ENCODE measurements around the gene ADAM17. TPM values are rescaled to one million over a fixed set of nuclear protein-coding genes. Genes with fewer than 3 reads are reported as not detected.

The ADAM17 gene
- total RNA-seq, 2 donors from 2014 or later, result 18.6 to 20.0 TPM

DNA sequence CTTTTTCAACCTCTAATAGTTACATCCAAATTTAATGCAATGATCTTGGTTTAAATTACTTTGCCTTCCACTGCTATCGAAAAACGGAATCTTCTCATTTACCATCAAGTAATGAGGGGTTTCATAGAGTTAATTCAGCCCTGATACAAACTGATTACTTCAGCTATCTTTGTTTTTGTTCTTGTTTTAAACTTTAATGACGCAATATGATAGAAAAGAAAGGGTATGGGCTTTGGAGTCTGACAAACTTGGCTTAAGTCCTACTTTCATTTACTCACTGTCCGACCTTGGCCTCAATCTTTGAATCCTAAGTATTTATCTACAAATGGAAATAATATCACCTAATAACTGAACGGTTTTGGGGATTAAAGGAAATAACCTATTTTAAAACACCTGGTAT, 16.1 kb downstream of the ADAM17 start:
- H3K9ac ChIP-seq (ENCODE audit: low read depth in 2 of 2, low read length in 2 of 2), result no peak overlapping the region
- H3K4me1 ChIP-seq, result no peaks in the 10 kb centered on the region
- H3K4me3 ChIP-seq, result no peak overlapping the region
- no peak for TF ChIP-seq CTCF (IDR thresholded peaks at IDR 0.05)
- intact Hi-C loops (cut with DNase I), result no loop called here
- H3K36me3 ChIP-seq, result no peaks in the 10 kb centered on the region
- no peak overlapping the region for H3K27ac ChIP-seq
- H3K27me3 ChIP-seq, result no peaks in the 10 kb centered on the region
- H3K9me3 ChIP-seq, result no peaks in the 10 kb centered on the region
- no peak for DNase-seq

- no peaks in the 10 kb centered on the region for H3K27me3 ChIP-seq
- no peak overlapping the region for H3K4me3 ChIP-seq
- DNase-seq, result no peak
- H3K27ac ChIP-seq, result no peak overlapping the region
- TF ChIP-seq CTCF (IDR thresholded peaks at IDR 0.05), result no peak
- H3K9me3 ChIP-seq, result no peaks in the 10 kb centered on the region
- intact Hi-C loops (cut with DNase I), result no loop called here
- H3K36me3 ChIP-seq, result no peaks in the 10 kb centered on the region
- no peak overlapping the region for H3K9ac ChIP-seq (ENCODE audit: low read depth in 2 of 2, low read length in 2 of 2)
- no peaks in the 10 kb centered on the region for H3K4me1 ChIP-seq
Measured at GRCh38 chr2:9538000-9538507, 17.6 kb downstream of the ADAM17 start.

- H3K36me3 ChIP-seq, result no peaks in the 10 kb centered on the region
- no peak overlapping the region for H3K4me3 ChIP-seq
- no peak for TF ChIP-seq CTCF (IDR thresholded peaks at IDR 0.05)
- no peaks in the 10 kb centered on the region for H3K27me3 ChIP-seq
- no peak overlapping the region for H3K9ac ChIP-seq (ENCODE audit: low read depth in 2 of 2, low read length in 2 of 2)
- no peak for DNase-seq
- intact Hi-C loops (cut with DNase I), result no loop called here
- no peaks in the 10 kb centered on the region for H3K9me3 ChIP-seq
- H3K4me1 ChIP-seq, result no peaks in the 10 kb centered on the region
- H3K27ac ChIP-seq, result no peak overlapping the region
Measured at GRCh38 chr2:9536504-9536903, 19.1 kb downstream of the ADAM17 start.

GRCh38 chr2:9535177-9535576, 20.5 kb downstream of the ADAM17 start:
- no peaks in the 10 kb centered on the region for H3K9me3 ChIP-seq
- no peak overlapping the region for H3K9ac ChIP-seq (ENCODE audit: low read depth in 2 of 2, low read length in 2 of 2)
- H3K27me3 ChIP-seq, result no peaks in the 10 kb centered on the region
- H3K27ac ChIP-seq, result no peak overlapping the region
- no peaks in the 10 kb centered on the region for H3K4me1 ChIP-seq
- no peaks in the 10 kb centered on the region for H3K36me3 ChIP-seq
- H3K4me3 ChIP-seq, result no peak overlapping the region
- DNase-seq, result no peak
- intact Hi-C loops (cut with DNase I), result no loop called here
- TF ChIP-seq CTCF (IDR thresholded peaks at IDR 0.05), result no peak

DNA sequence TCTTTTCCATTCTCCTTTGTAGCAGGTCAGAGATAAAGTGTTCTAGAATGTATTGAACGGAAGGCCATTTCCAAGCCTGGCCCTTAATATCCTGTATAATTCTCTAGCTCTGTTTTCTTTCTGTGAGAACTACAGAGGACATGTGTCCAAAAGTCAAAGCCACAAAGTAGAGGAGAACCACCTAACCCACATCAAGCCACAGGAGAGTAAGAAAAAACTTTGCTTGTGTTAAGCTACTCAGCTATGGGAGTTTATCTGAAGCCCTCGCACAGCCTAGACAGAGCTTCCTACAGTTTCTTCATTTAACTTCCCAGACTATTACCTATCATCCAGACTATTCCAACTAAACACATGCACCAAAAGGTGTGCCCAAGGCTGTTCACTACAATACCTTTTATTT, 22.0 kb downstream of the ADAM17 start:
- no peak overlapping the region for H3K9ac ChIP-seq (ENCODE audit: low read depth in 2 of 2, low read length in 2 of 2)
- H3K9me3 ChIP-seq, result no peaks in the 10 kb centered on the region
- TF ChIP-seq CTCF (IDR thresholded peaks at IDR 0.05), result no peak
- DNase-seq, result no peak
- H3K4me1 ChIP-seq, result no peaks in the 10 kb centered on the region
- no peaks in the 10 kb centered on the region for H3K36me3 ChIP-seq
- no peaks in the 10 kb centered on the region for H3K27me3 ChIP-seq
- no peak overlapping the region for H3K4me3 ChIP-seq
- no peak overlapping the region for H3K27ac ChIP-seq
- intact Hi-C loops (cut with DNase I), result no loop called here

- H3K27ac ChIP-seq, result no peak overlapping the region
- no peaks in the 10 kb centered on the region for H3K36me3 ChIP-seq
- no peaks in the 10 kb centered on the region for H3K4me1 ChIP-seq
- H3K9ac ChIP-seq (ENCODE audit: low read depth in 2 of 2, low read length in 2 of 2), result no peak overlapping the region
- H3K27me3 ChIP-seq, result no peaks in the 10 kb centered on the region
- no peaks in the 10 kb centered on the region for H3K9me3 ChIP-seq
- H3K4me3 ChIP-seq, result no peak overlapping the region
- no peak for DNase-seq
- intact Hi-C loops (cut with DNase I), result no loop called here
- no peak for TF ChIP-seq CTCF (IDR thresholded peaks at IDR 0.05)
Measured at GRCh38 chr2:9532421-9532820, 23.2 kb downstream of the ADAM17 start.
